ENCODE measurements around the gene CEP128. TPM values are rescaled to one million over a fixed set of nuclear protein-coding genes. Genes with fewer than 3 reads are reported as not detected.

CEP128 gene
- total RNA-seq, 5 donors from 2014 or later (not counting 1 experiment from before 2014, with no cell fraction given), result 12.6 to 24.8 (median 15.2) TPM

DNA sequence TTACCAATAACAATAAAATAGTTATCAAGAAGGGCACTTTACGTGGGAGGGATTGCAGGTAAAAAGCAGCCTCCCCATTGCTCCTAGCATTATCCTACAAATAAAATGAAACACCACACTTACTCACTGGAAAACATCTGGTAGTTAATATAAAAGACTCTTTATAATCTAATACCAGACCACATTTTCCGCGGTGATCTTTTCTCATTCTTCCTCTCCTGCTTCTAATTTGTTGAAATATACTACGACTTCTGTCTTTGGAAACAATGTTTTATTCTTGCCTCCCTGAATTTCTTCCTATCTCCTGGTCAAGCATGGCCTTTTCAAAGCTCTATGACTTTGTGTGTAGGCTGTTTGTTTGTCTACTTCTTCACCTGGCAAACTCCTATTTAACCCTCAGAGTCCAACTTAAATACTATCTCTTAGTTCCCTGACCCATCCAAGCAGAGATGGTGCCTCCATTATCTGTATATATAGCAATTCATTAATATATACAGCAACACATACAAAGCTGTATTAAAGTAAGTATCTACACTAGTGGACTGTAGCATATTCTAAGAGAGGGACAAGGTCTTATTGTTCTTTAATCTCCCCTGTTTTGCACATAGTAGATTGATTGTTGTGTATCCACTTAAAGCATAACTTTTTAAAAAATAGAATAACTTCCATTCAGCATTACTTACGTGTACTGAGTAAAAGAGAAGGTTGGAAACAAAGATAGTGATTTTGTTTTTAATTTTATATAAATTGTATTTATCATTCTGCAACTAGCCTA, 228.3 kb downstream of the CEP128 start:
- CTCF ChIA-PET, result no interaction called here
- H3K27me3 Mint-ChIP-seq, result no peaks in the 10 kb centered on the region
- peaks cover 7 to 8% (median 7%) of the 10 kb centered on the region in 3 donors for H3K4me1 Mint-ChIP-seq
- Histone ChIP-seq H3K9me3 (no peaks in the 10 kb centered on the region), H3K36me3 (ENCODE audit: control insufficient read depth in 2 of 2, extremely low read depth in 1 of 2, insufficient read depth in 1 of 2, low read length in 1 of 2) (no peaks in the 10 kb centered on the region), H3K27me3 (replicated peaks in 1 of 2; ENCODE audit: control insufficient read depth in 2 of 2, extremely low read depth in 1 of 2, insufficient read depth in 2 of 2, low read length in 1 of 2) (no peaks in the 10 kb centered on the region), H3K27ac (ENCODE audit: low read length) (no peak overlapping the region), H3K4me1 (ENCODE audit: control insufficient read depth in 1 of 2, extremely low read depth in 1 of 2, insufficient read depth in 2 of 2, low read length in 2 of 2) (no peaks in the 10 kb centered on the region), H3K4me3 (ENCODE audit: control insufficient read depth in 1 of 2, extremely low read depth in 1 of 2, low read length in 1 of 2) (no peak overlapping the region)
- peaks cover 2% of the 10 kb centered on the region for H3K36me3 Mint-ChIP-seq
- POLR2A ChIA-PET, result no interaction called here
- no peak for ATAC-seq (replicated peaks in 1 of 4)
- DNase-seq, result no peak
- no CpG with 5 or more reads among the region's 5 CpGs for WGBS (ENCODE audit: insufficient coverage)
- no peak overlapping the region for H3K27ac Mint-ChIP-seq
- H3K9me3 Mint-ChIP-seq, result no peaks in the 10 kb centered on the region
- H3K4me3 Mint-ChIP-seq, result no peak overlapping the region

DNA sequence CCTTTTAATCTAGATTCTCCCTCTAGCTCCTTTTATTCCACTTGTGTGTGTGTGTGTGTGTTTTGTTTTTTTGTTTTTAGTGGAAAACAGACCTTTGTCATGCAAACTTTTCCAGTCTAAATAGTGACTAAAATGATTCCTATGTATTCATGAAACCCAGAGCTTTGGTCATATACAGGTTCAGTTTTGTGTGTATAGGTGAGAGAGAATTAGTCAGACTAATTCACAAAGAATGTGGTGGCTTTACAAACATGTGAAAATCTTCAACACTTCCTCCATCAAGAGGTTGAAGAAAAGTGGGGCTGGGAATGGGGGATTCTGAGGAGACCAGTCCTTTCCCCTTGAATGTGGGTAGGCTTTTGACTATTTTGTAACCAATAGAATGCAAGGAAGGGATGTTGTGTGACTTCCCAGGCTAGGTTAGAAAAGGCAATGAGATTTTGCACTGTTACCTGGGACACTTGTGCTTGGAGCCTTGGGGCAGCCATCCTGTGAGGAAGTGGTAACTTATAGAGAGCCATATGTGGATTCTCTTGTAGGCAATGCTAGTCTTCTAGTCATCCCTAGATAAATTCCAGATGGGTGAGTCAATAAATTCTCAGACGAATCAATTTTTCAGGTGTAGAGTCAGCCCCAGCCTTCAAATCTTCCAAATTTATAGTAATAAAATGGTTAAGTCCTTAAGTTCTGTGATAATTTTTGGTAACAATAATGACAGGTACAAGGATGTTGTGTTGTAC, 236.1 kb downstream of the CEP128 start:
- POLR2A ChIA-PET, result interaction anchor here in 1 of 2 donors (0.6 to 0.7 kb wide), 2 partner anchors 16 to 964 kb away, joined by 3 read pairs; no protein-coding TSS in a partner anchor
- Histone ChIP-seq H3K27ac (ENCODE audit: low read length) (no peak overlapping the region), H3K36me3 (ENCODE audit: control insufficient read depth in 2 of 2, extremely low read depth in 1 of 2, insufficient read depth in 1 of 2, low read length in 1 of 2) (no peaks in the 10 kb centered on the region), H3K9me3 (no peaks in the 10 kb centered on the region), H3K4me3 (ENCODE audit: control insufficient read depth in 1 of 2, extremely low read depth in 1 of 2, low read length in 1 of 2) (no peak overlapping the region), H3K27me3 (replicated peaks in 1 of 2; ENCODE audit: control insufficient read depth in 2 of 2, extremely low read depth in 1 of 2, insufficient read depth in 2 of 2, low read length in 1 of 2) (no peaks in the 10 kb centered on the region), H3K4me1 (ENCODE audit: control insufficient read depth in 1 of 2, extremely low read depth in 1 of 2, insufficient read depth in 2 of 2, low read length in 2 of 2) (no peaks in the 10 kb centered on the region)
- no CpG with 5 or more reads among the region's 1 CpG for WGBS (ENCODE audit: insufficient coverage)
- DNase-seq (no peak), ATAC-seq (replicated peaks in 1 of 4) (no peak)
- Mint-ChIP-seq H3K4me3 (no peak overlapping the region), H3K9me3 (no peaks in the 10 kb centered on the region), H3K27me3 (no peaks in the 10 kb centered on the region), H3K36me3 (peaks cover 13% of the 10 kb centered on the region), H3K27ac (no peak overlapping the region), H3K4me1 (no peaks in the 10 kb centered on the region)
- CTCF ChIA-PET, result no interaction called here

- Histone ChIP-seq H3K36me3 (ENCODE audit: control insufficient read depth in 2 of 2, extremely low read depth in 1 of 2, insufficient read depth in 1 of 2, low read length in 1 of 2) (no peaks in the 10 kb centered on the region), H3K9me3 (no peaks in the 10 kb centered on the region), H3K27me3 (replicated peaks in 1 of 2; ENCODE audit: control insufficient read depth in 2 of 2, extremely low read depth in 1 of 2, insufficient read depth in 2 of 2, low read length in 1 of 2) (no peaks in the 10 kb centered on the region), H3K27ac (ENCODE audit: low read length) (no peak overlapping the region), H3K4me3 (ENCODE audit: control insufficient read depth in 1 of 2, extremely low read depth in 1 of 2, low read length in 1 of 2) (no peak overlapping the region), H3K4me1 (ENCODE audit: control insufficient read depth in 1 of 2, extremely low read depth in 1 of 2, insufficient read depth in 2 of 2, low read length in 2 of 2) (no peaks in the 10 kb centered on the region)
- ChIA-PET POLR2A (no interaction called here), CTCF (no interaction called here)
- Mint-ChIP-seq H3K27ac (no peak overlapping the region), H3K4me3 (no peak overlapping the region), H3K4me1 (no peaks in the 10 kb centered on the region), H3K27me3 (no peaks in the 10 kb centered on the region), H3K9me3 (no peaks in the 10 kb centered on the region), H3K36me3 (peaks cover 13% of the 10 kb centered on the region)
- WGBS (ENCODE audit: insufficient coverage), result no CpG with 5 or more reads among the region's 1 CpG
- DNase-seq (no peak), ATAC-seq (replicated peaks in 1 of 4) (no peak)
Measured at GRCh38 chr14:80700601-80701000, 240.9 kb downstream of the CEP128 start.

GRCh38 chr14:80699861-80700260, 241.7 kb downstream of the CEP128 start:
- POLR2A ChIA-PET, result no interaction called here
- no peaks in the 10 kb centered on the region for H3K4me1 ChIP-seq (ENCODE audit: control insufficient read depth in 1 of 2, extremely low read depth in 1 of 2, insufficient read depth in 2 of 2, low read length in 2 of 2)
- DNase-seq (no peak), ATAC-seq (replicated peaks in 1 of 4) (no peak)
- H3K27me3 Mint-ChIP-seq, result no peaks in the 10 kb centered on the region
- H3K36me3 Mint-ChIP-seq, result peaks cover 11% of the 10 kb centered on the region
- H3K27me3 ChIP-seq (replicated peaks in 1 of 2; ENCODE audit: control insufficient read depth in 2 of 2, extremely low read depth in 1 of 2, insufficient read depth in 2 of 2, low read length in 1 of 2), result no peaks in the 10 kb centered on the region
- no peaks in the 10 kb centered on the region for H3K4me1 Mint-ChIP-seq
- H3K9me3 ChIP-seq, result no peaks in the 10 kb centered on the region
- no peaks in the 10 kb centered on the region for H3K36me3 ChIP-seq (ENCODE audit: control insufficient read depth in 2 of 2, extremely low read depth in 1 of 2, insufficient read depth in 1 of 2, low read length in 1 of 2)
- WGBS (ENCODE audit: insufficient coverage), result no CpG with 5 or more reads among the region's 4 CpGs
- no peaks in the 10 kb centered on the region for H3K9me3 Mint-ChIP-seq
- H3K27ac Mint-ChIP-seq, result no peak overlapping the region
- CTCF ChIA-PET, result no interaction called here
- no peak overlapping the region for H3K4me3 Mint-ChIP-seq
- no peak overlapping the region for H3K4me3 ChIP-seq (ENCODE audit: control insufficient read depth in 1 of 2, extremely low read depth in 1 of 2, low read length in 1 of 2)
- no peak overlapping the region for H3K27ac ChIP-seq (ENCODE audit: low read length)

DNA sequence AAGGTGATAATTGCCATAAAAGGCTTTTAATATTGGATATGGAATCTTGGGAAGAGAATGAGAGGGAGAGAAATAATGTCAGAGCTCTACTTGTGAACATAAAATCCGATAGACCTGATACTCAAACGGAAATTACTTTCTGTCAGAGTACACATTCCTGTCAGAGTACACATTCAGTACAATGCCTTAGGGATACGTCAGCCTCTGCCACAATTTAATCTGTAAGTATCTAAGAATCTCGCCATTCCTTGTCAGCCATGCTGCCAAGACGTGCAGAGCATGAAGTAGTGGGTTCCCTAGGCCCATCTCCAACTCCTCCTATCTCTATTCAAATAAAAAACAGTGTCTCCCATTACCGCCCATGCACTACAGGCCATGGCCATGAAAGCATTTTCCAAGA, 242.6 kb downstream of the CEP128 start:
- no peak overlapping the region for H3K4me3 Mint-ChIP-seq
- WGBS (ENCODE audit: insufficient coverage), result 100% methylated on average over 4 of the region's 6 CpGs
- ChIA-PET CTCF (no interaction called here), POLR2A (no interaction called here)
- no peaks in the 10 kb centered on the region for H3K4me1 ChIP-seq (ENCODE audit: control insufficient read depth in 1 of 2, extremely low read depth in 1 of 2, insufficient read depth in 2 of 2, low read length in 2 of 2)
- no peaks in the 10 kb centered on the region for H3K27me3 Mint-ChIP-seq
- ATAC-seq (replicated peaks in 1 of 4) (no peak), DNase-seq (no peak)
- peaks cover 17% of the 10 kb centered on the region for H3K36me3 Mint-ChIP-seq
- no peak overlapping the region for H3K27ac ChIP-seq (ENCODE audit: low read length)
- no peaks in the 10 kb centered on the region for H3K4me1 Mint-ChIP-seq
- H3K9me3 Mint-ChIP-seq, result no peaks in the 10 kb centered on the region
- H3K27ac Mint-ChIP-seq, result no peak overlapping the region
- no peaks in the 10 kb centered on the region for H3K9me3 ChIP-seq
- no peaks in the 10 kb centered on the region for H3K36me3 ChIP-seq (ENCODE audit: control insufficient read depth in 2 of 2, extremely low read depth in 1 of 2, insufficient read depth in 1 of 2, low read length in 1 of 2)
- no peaks in the 10 kb centered on the region for H3K27me3 ChIP-seq (replicated peaks in 1 of 2; ENCODE audit: control insufficient read depth in 2 of 2, extremely low read depth in 1 of 2, insufficient read depth in 2 of 2, low read length in 1 of 2)
- no peak overlapping the region for H3K4me3 ChIP-seq (ENCODE audit: control insufficient read depth in 1 of 2, extremely low read depth in 1 of 2, low read length in 1 of 2)

GRCh38 chr14:80695869-80696268, 245.7 kb downstream of the CEP128 start:
- Mint-ChIP-seq H3K4me1 (no peaks in the 10 kb centered on the region), H3K27me3 (no peaks in the 10 kb centered on the region), H3K36me3 (peaks cover 11% of the 10 kb centered on the region), H3K4me3 (no peak overlapping the region), H3K9me3 (no peaks in the 10 kb centered on the region), H3K27ac (no peak overlapping the region)
- Histone ChIP-seq H3K4me3 (ENCODE audit: control insufficient read depth in 1 of 2, extremely low read depth in 1 of 2, low read length in 1 of 2) (no peak overlapping the region), H3K4me1 (ENCODE audit: control insufficient read depth in 1 of 2, extremely low read depth in 1 of 2, insufficient read depth in 2 of 2, low read length in 2 of 2) (no peaks in the 10 kb centered on the region), H3K36me3 (ENCODE audit: control insufficient read depth in 2 of 2, extremely low read depth in 1 of 2, insufficient read depth in 1 of 2, low read length in 1 of 2) (no peaks in the 10 kb centered on the region), H3K27me3 (replicated peaks in 1 of 2; ENCODE audit: control insufficient read depth in 2 of 2, extremely low read depth in 1 of 2, insufficient read depth in 2 of 2, low read length in 1 of 2) (no peaks in the 10 kb centered on the region), H3K27ac (ENCODE audit: low read length) (no peak overlapping the region), H3K9me3 (no peaks in the 10 kb centered on the region)
- ChIA-PET CTCF (no interaction called here), POLR2A (no interaction called here)
- 49% methylated on average over 3 of the region's 4 CpGs for WGBS (ENCODE audit: insufficient coverage)
- no peak for DNase-seq
- no peak for ATAC-seq (replicated peaks in 1 of 4)
